VCaP (cell line): ENCODE data around the gene TTC21A.

ENCODE experiments used
- H3K27ac ChIP-seq: fragments of 450-650 bp; 2 replicates; pipeline ENCODE4 v1.5.1; 2017
- CTCF ChIP-seq: fragments of 450-650 bp; conservative IDR thresholded peaks from 2 replicates; pipeline ENCODE4 v1.5.1; 2017; ENCODE audit warnings: mild to moderate bottlenecking, moderate library complexity

The TTC21A gene

GRCh38 chr3:39118931-39119660 is 11.6 kb downstream of the TTC21A start:
- no peak overlapping the region for H3K27ac ChIP-seq
- no peak for TF ChIP-seq CTCF

- no peak for TF ChIP-seq CTCF
- no peak overlapping the region for H3K27ac ChIP-seq
Measured at GRCh38 chr3:39121621-39122020, 14.1 kb downstream of the TTC21A start.

GRCh38 chr3:39122813-39123212 is 15.3 kb downstream of the TTC21A start:
- no peak overlapping the region for H3K27ac ChIP-seq
- no peak for TF ChIP-seq CTCF

- TF ChIP-seq CTCF: no peak; the same call in 1 of the 2 replicates
- H3K27ac ChIP-seq: peak overlapping the region; percentile 12; the same call in 1 of the 2 replicates
Measured at GRCh38 chr3:39124876-39125840, 17.7 kb downstream of the TTC21A start.

- no peak for TF ChIP-seq CTCF
- peak overlapping the region; percentile 12; the same call in 1 of the 2 replicates for H3K27ac ChIP-seq
Measured at GRCh38 chr3:39125841-39126500, 18.5 kb downstream of the TTC21A start.

- peak; percentile 80 for TF ChIP-seq CTCF
- H3K27ac ChIP-seq: no peak overlapping the region; the same call in 1 of the 2 replicates
Measured at GRCh38 chr3:39126532-39127071, 19.1 kb downstream of the TTC21A start.
